ENCODE results near the gene GOLGA8H.
"Not testable (repeated sequence)": the region's sequence is repeated elsewhere in the genome, so short reads cannot be mapped to it uniquely, and the experiment has no call there.

GOLGA8H gene

GRCh38 chr15:30626194-30626565 is 22.4 kb downstream of the GOLGA8H start:
- peak overlapping the region; percentile 99 for H3K9ac ChIP-seq (ENCODE audit: low read length)
- H3K4me1 ChIP-seq (ENCODE audit: low read length); H4K20me1 ChIP-seq (ENCODE audit: insufficient read depth, low read length); H3K36me3 ChIP-seq (replicated peaks; ENCODE audit: low read depth, low read length); H2AFZ ChIP-seq (ENCODE audit: low read depth, low read length); H3K27me3 ChIP-seq (ENCODE audit: low read depth, low read length); H3K9me3 ChIP-seq (ENCODE audit: insufficient read depth, low read length): not testable (repeated sequence)
- peak overlapping the region; percentile 89 for H3K27ac ChIP-seq (ENCODE audit: low read length)
- peaks cover 53% of the 10 kb centered on the region for H3K79me2 ChIP-seq (ENCODE audit: low read length)
- peak overlapping the region; percentile 61 for H3K4me2 ChIP-seq (ENCODE audit: low read length)
- H3K4me3 ChIP-seq (ENCODE audit: low read length): peak overlapping the region; percentile 93

GRCh38 chr15:30626632-30627031 is 22.8 kb downstream of the GOLGA8H start:
- not testable (repeated sequence) for H3K9me3 ChIP-seq (ENCODE audit: insufficient read depth, low read length); H3K4me1 ChIP-seq (ENCODE audit: low read length); H2AFZ ChIP-seq (ENCODE audit: low read depth, low read length); H3K27me3 ChIP-seq (ENCODE audit: low read depth, low read length); H4K20me1 ChIP-seq (ENCODE audit: insufficient read depth, low read length); H3K36me3 ChIP-seq (replicated peaks; ENCODE audit: low read depth, low read length)
- H3K4me3 ChIP-seq (ENCODE audit: low read length): peak overlapping the region; percentile 93
- H3K4me2 ChIP-seq (ENCODE audit: low read length): peak overlapping the region; percentile 61
- H3K79me2 ChIP-seq (ENCODE audit: low read length): peaks cover 56% of the 10 kb centered on the region
- peak overlapping the region; percentile 89 for H3K27ac ChIP-seq (ENCODE audit: low read length)
- peak overlapping the region; percentile 99 for H3K9ac ChIP-seq (ENCODE audit: low read length)

GRCh38 chr15:30650012-30650929 is 46.4 kb downstream of the GOLGA8H start:
- H3K79me2 ChIP-seq (ENCODE audit: low read length): peaks cover 56% of the 10 kb centered on the region
- H3K27me3 ChIP-seq (ENCODE audit: low read depth, low read length): no peaks in the 10 kb centered on the region
- H3K9ac ChIP-seq (ENCODE audit: low read length): peak overlapping the region; percentile 37; the same call in 1 of the 2 replicates
- TF ChIP-seq EZH2phosphoT487 (IDR thresholded peaks at IDR 0.05; ENCODE audit: low read depth): no peak
- TF ChIP-seq CTCF (IDR thresholded peaks at IDR 0.05; ENCODE audit: low read depth, low read length): no peak
- H4K20me1 ChIP-seq (ENCODE audit: insufficient read depth, low read length): no peaks in the 10 kb centered on the region
- peak overlapping the region; percentile 62 for H3K4me2 ChIP-seq (ENCODE audit: low read length)
- H2AFZ ChIP-seq (ENCODE audit: low read depth, low read length): no peak overlapping the region
- peak overlapping the region; percentile 29 for H3K4me3 ChIP-seq (ENCODE audit: low read length)
- no peaks in the 10 kb centered on the region for H3K9me3 ChIP-seq (ENCODE audit: insufficient read depth, low read length)
- H3K27ac ChIP-seq (ENCODE audit: low read length): peak overlapping the region; percentile 94
- H3K36me3 ChIP-seq (replicated peaks; ENCODE audit: low read depth, low read length): peaks cover 20% of the 10 kb centered on the region
- peaks cover 51% of the 10 kb centered on the region for H3K4me1 ChIP-seq (ENCODE audit: low read length)

GRCh38 chr15:30661154-30661553 is 57.3 kb downstream of the GOLGA8H start:
- not testable (repeated sequence) for H3K4me2 ChIP-seq (ENCODE audit: low read length); H3K4me1 ChIP-seq (ENCODE audit: low read length); H4K20me1 ChIP-seq (ENCODE audit: insufficient read depth, low read length); H3K4me3 ChIP-seq (ENCODE audit: low read length); H3K9ac ChIP-seq (ENCODE audit: low read length); H3K27me3 ChIP-seq (ENCODE audit: low read depth, low read length); H3K27ac ChIP-seq (ENCODE audit: low read length); H3K9me3 ChIP-seq (ENCODE audit: insufficient read depth, low read length); H2AFZ ChIP-seq (ENCODE audit: low read depth, low read length)
- Histone ChIP-seq H3K36me3 (replicated peaks; ENCODE audit: low read depth, low read length) (peaks cover 18% of the 10 kb centered on the region), H3K79me2 (ENCODE audit: low read length) (peaks cover 30% of the 10 kb centered on the region)
- peak; percentile 44 for TF ChIP-seq CTCF (IDR thresholded peaks at IDR 0.05; ENCODE audit: low read depth, low read length)
